Activated naive CD8-positive, alpha-beta T cell treated with anti-CD3 and anti-CD28 coated beads for 36 hours (primary cell): ENCODE results near the gene KAT8. TPM values are rescaled to one million over a fixed set of nuclear protein-coding genes. Genes with fewer than 3 reads are reported as not detected.
"Not testable (repeated sequence)": the region's sequence is repeated elsewhere in the genome, so short reads cannot be mapped to it uniquely, and the experiment has no call there.

ENCODE experiments used
- DNase-seq: peaks from one replicate; pipeline ENCODE4 v3.0.0; 2021
- H3K27ac Mint-ChIP-seq: one replicate; pipeline ENCODE4 v1.8.0; 2022; ENCODE audit warnings: mild to moderate bottlenecking, moderate library complexity, mixed read lengths
- H3K27me3 Mint-ChIP-seq: one replicate; pipeline ENCODE4 v1.8.0; 2022; ENCODE audit warnings: mild to moderate bottlenecking, mixed read lengths
- H3K36me3 Mint-ChIP-seq: one replicate; pipeline ENCODE4 v1.8.0; 2021; ENCODE audit warnings: mild to moderate bottlenecking, mixed read lengths
- H3K4me1 Mint-ChIP-seq: one replicate; pipeline ENCODE4 v1.8.0; 2021; ENCODE audit warnings: mixed read lengths
- H3K4me3 Mint-ChIP-seq: one replicate; pipeline ENCODE4 v1.8.0; 2022; ENCODE audit warnings: mild to moderate bottlenecking, moderate library complexity, mixed read lengths
- H3K9me3 Mint-ChIP-seq: one replicate; pipeline ENCODE4 v1.8.0; 2022; ENCODE audit warnings: mixed read lengths
- total RNA-seq, 2 experiments: library from RNA; stranded (reverse); gene quantifications; one replicate each; pipeline ENCODE4 v1.2.3, GENCODE V29; 2021

Gene KAT8
- total RNA-seq, 2 experiments from 2014 or later: 48.9 to 49.9 TPM

GRCh38 chr16:31089199-31089598 is 28.3 kb upstream of the KAT8 start:
- Mint-ChIP-seq H3K27ac (no peak overlapping the region), H3K36me3 (peaks cover 11% of the 10 kb centered on the region), H3K9me3 (no peaks in the 10 kb centered on the region), H3K4me1 (peaks cover 9% of the 10 kb centered on the region), H3K27me3 (no peaks in the 10 kb centered on the region), H3K4me3 (no peak overlapping the region)
- no peak for DNase-seq

- H3K9me3 Mint-ChIP-seq: no peaks in the 10 kb centered on the region
- no peak for DNase-seq
- H3K4me3 Mint-ChIP-seq: no peak overlapping the region
- peaks cover 12% of the 10 kb centered on the region for H3K4me1 Mint-ChIP-seq
- H3K36me3 Mint-ChIP-seq: peaks cover 12% of the 10 kb centered on the region
- no peak overlapping the region for H3K27ac Mint-ChIP-seq
- no peaks in the 10 kb centered on the region for H3K27me3 Mint-ChIP-seq
Observed at GRCh38 chr16:31090540-31090939, 26.9 kb upstream of the KAT8 start.

- Mint-ChIP-seq H3K9me3 (no peaks in the 10 kb centered on the region), H3K4me1 (peaks cover 17% of the 10 kb centered on the region), H3K27me3 (no peaks in the 10 kb centered on the region), H3K4me3 (no peak overlapping the region), H3K27ac (no peak overlapping the region), H3K36me3 (peaks cover 12% of the 10 kb centered on the region)
- DNase-seq: no peak
Observed at GRCh38 chr16:31092330-31092729, 25.1 kb upstream of the KAT8 start.

DNA sequence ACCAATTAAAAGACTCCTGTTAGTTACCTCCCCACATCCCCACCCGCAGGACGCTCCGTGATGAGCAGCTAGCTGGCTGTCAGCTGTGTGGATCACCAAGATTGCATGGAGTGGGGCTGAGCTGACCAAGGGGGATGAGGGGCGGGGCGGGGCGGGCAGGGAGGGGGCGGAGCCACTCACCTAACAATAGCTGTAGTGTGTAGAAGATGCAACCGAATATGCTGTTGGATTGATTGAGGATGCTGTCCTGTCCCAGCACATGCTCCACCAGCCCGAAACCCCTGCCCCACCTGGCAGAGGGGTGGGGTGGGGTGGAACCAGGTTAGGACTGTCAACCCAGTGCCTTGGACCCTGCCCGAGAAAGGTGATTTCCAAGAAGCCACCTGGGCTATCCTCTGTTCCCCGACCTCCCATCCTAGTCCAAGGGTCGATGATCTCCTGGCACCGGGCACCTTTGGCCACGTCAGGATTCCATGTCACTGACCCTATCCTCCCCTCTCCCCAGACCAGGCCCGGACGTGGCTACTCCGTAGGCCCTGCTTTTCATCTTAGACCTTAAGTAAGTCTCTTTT is 24.2 kb upstream of the KAT8 start:
- H3K4me3 Mint-ChIP-seq: peak overlapping the region; percentile 100
- H3K36me3 Mint-ChIP-seq: peaks cover 12% of the 10 kb centered on the region

DNA sequence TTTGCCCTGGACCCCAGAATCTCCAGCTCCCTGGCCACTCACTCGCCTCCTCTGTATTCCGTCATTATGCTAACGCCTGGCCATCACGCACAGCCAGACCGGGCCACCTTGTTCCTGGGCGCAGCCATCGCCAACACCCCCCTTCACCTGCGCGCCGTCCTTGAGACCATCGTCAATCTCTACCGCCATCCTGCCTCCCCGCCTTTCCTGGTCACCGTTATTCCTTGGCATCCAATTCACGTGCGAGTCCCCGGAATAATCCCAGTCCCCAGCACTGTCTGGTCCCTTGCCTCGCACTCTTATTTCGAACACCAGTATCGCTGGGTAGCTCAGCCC is 23.4 kb upstream of the KAT8 start:
- H3K9me3 Mint-ChIP-seq: no peaks in the 10 kb centered on the region
- peaks cover 12% of the 10 kb centered on the region for H3K36me3 Mint-ChIP-seq
- no peaks in the 10 kb centered on the region for H3K27me3 Mint-ChIP-seq
- H3K27ac Mint-ChIP-seq: peak overlapping the region; percentile 93
- peaks cover 17% of the 10 kb centered on the region for H3K4me1 Mint-ChIP-seq
- H3K4me3 Mint-ChIP-seq: peak overlapping the region; percentile 100
- DNase-seq: no peak

More for the DNA sequence above, 24.2 kb upstream of the KAT8 start:
- H3K9me3 Mint-ChIP-seq: no peaks in the 10 kb centered on the region
- no peak overlapping the region for H3K27ac Mint-ChIP-seq
- DNase-seq: no peak
- H3K4me1 Mint-ChIP-seq: peaks cover 17% of the 10 kb centered on the region
- no peaks in the 10 kb centered on the region for H3K27me3 Mint-ChIP-seq

DNA sequence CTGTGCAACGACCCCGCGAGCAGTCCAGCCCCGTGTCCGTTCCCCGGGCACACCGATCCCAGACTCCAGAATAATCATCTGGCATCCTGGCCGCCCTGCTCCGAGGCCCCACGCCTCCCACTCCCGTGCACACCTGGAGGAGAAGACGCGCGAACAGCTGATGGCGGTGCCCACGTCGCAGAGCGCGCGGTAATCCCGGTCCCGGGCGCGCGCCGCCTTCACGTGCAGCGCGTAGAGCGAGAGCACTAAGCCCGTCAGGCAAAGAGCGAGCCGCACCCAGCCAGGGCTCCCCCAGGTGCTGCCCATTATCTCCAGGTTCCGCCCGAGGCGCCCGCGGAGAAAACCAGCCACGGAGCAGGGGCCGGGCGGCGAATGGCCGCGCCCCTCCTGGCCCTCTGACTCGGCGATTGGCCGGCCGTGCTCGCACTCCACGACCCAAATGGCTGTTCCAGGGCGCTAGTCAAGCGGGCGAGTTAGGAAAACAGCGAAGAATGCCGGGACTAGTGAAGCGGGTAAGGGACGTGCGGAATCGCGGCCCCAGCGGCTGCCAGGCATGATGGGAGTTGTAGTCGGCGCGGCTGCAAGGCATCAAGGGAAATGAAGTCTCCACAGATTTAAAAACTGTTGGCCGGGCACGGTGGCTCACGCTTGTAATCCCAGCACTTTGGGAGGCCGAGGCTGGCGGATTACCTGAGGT is 22.9 kb upstream of the KAT8 start, which contains the start of gene VKORC1:
VKORC1 (minus strand) TSS at position 374 of the 697 bp plus-strand sequence; CDS start at position 306, 68 bp downstream.
- peak within 1 kb of the TSS; percentile 100 for H3K4me3 Mint-ChIP-seq
- H3K36me3 Mint-ChIP-seq: peaks cover 12% of the 10 kb centered on the region
- peak; percentile 92 for DNase-seq
- peaks cover 17% of the 10 kb centered on the region for H3K4me1 Mint-ChIP-seq
- H3K27ac Mint-ChIP-seq: peak within 1 kb of the TSS; percentile 93
- H3K27me3 Mint-ChIP-seq: no peaks in the 10 kb centered on the region
- H3K9me3 Mint-ChIP-seq: no peaks in the 10 kb centered on the region

GRCh38 chr16:31099860-31100638 is 17.4 kb upstream of the KAT8 start:
- no peak overlapping the region for H3K27ac Mint-ChIP-seq

DNA sequence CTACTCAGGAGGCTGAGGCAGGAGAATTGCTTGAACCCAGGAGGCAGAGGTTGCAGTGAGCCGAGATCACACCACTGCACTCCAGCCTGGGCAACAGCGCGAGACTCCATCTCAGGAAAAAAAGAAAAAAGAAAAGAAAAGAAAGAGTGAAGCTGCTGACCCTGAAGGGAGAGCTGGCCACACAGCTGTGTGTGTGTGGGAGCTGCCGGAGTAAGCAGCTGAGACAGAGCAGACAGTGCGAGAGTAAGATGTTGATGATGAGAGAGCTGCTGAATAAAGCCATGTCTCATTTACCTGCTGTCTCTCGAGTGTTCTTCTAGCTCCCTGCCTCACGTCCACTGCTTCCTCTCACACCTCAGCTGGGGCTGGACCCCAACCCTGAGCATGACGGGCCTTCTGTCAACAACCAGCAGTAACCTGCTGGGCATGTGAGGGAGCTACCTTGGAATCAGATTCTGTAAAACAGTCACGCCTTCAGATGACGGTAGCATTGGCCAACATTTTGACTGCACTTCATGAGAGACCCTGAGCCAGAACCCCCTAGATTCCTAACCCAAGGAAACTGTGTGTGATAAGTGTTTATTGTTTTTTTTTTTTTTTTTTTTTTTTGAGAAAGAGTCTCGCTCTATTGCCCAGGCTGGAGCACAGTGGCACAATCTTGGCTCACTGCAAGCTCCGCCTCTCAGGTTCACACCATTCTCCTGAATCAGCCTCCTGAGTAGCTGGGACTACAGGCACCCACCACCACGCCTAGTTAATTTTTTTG is 16.4 kb upstream of the KAT8 start:
- H3K4me3 Mint-ChIP-seq, H3K36me3 Mint-ChIP-seq, H3K4me1 Mint-ChIP-seq, H3K27ac Mint-ChIP-seq, H3K27me3 Mint-ChIP-seq, DNase-seq, H3K9me3 Mint-ChIP-seq: not testable (repeated sequence)

More at GRCh38 chr16:31099860-31100638, 17.4 kb upstream of the KAT8 start:
- Mint-ChIP-seq H3K4me1 (peaks cover 8% of the 10 kb centered on the region), H3K9me3 (no peaks in the 10 kb centered on the region), H3K27me3 (no peaks in the 10 kb centered on the region), H3K36me3 (no peaks in the 10 kb centered on the region), H3K4me3 (no peak overlapping the region)
- no peak for DNase-seq

- Mint-ChIP-seq H3K4me1 (peaks cover 21% of the 10 kb centered on the region), H3K9me3 (no peaks in the 10 kb centered on the region), H3K36me3 (peaks cover 8% of the 10 kb centered on the region), H3K4me3 (peak overlapping the region; percentile 18), H3K27me3 (no peaks in the 10 kb centered on the region), H3K27ac (peak overlapping the region; percentile 48)
- DNase-seq: peak; percentile 87
Observed at GRCh38 chr16:31105677-31106213, 11.7 kb upstream of the KAT8 start.

- peak overlapping the region; percentile 81 for H3K4me3 Mint-ChIP-seq
- peaks cover 8% of the 10 kb centered on the region for H3K36me3 Mint-ChIP-seq
- peak overlapping the region; percentile 95 for H3K27ac Mint-ChIP-seq
- no peaks in the 10 kb centered on the region for H3K9me3 Mint-ChIP-seq
- peaks cover 21% of the 10 kb centered on the region for H3K4me1 Mint-ChIP-seq
- DNase-seq: no peak
- H3K27me3 Mint-ChIP-seq: no peaks in the 10 kb centered on the region
Observed at GRCh38 chr16:31106509-31107464, 10.7 kb upstream of the KAT8 start.

- Mint-ChIP-seq H3K9me3 (no peaks in the 10 kb centered on the region), H3K27ac (peak overlapping the region; percentile 95), H3K4me1 (peaks cover 21% of the 10 kb centered on the region), H3K27me3 (no peaks in the 10 kb centered on the region), H3K4me3 (peak overlapping the region; percentile 81), H3K36me3 (peaks cover 8% of the 10 kb centered on the region)
- peak; percentile 53 for DNase-seq
Observed at GRCh38 chr16:31107465-31107867, 10.0 kb upstream of the KAT8 start.

- Mint-ChIP-seq H3K36me3 (peaks cover 8% of the 10 kb centered on the region), H3K4me3 (peak within 1 kb of the TSS; percentile 81), H3K9me3 (no peaks in the 10 kb centered on the region), H3K27me3 (no peaks in the 10 kb centered on the region), H3K27ac (peak within 1 kb of the TSS; percentile 95), H3K4me1 (peaks cover 21% of the 10 kb centered on the region)
- peak; percentile 85 for DNase-seq
Observed at GRCh38 chr16:31108035-31108793, 9.2 kb upstream of the KAT8 start, which contains the start of gene BCKDK. Gene BCKDK, plus strand, starts transcription at chr16:31108386. Its CDS starts 838 bp downstream, at chr16:31109224.
